Measurements from ENCODE around the gene CTNNA3. TPM values are rescaled to one million over a fixed set of nuclear protein-coding genes. Genes with fewer than 3 reads are reported as not detected.

The CTNNA3 gene
- total and polyA plus RNA-seq, 2 donors (not counting 1 experiment from before 2014, with no cell fraction given) = not detected

DNA sequence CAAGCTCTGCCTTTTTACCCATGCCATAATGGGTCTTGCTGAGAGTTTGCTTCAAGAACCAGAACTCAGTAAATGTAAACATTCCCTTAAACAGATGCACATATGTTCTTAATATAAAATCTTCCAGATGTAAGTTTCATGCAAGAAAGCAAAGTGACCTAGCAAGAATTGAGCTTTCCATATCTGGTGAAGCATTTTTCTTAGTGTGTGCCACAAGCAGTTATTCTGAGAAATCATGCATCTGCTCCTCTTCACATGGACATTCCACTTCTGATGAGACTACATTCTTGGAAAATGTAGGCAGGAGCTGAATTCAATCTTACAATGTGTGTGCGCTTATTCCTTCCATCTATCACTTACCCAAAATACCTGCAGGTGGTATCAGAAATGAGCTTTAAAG lies 997.9 kb downstream of the CTNNA3 start:
- H3K4me3 ChIP-seq (replicated peaks in 1 of 4; ENCODE audit: control extremely low read depth in 1 of 4, insufficient read depth in 1 of 4, low read depth in 3 of 4, low read length in 4 of 4) = no peak overlapping the region
- H3K36me3 ChIP-seq (ENCODE audit: control insufficient read depth, insufficient read depth, low read length) = no peaks in the 10 kb centered on the region
- no peak overlapping the region for H3K4me2 ChIP-seq (ENCODE audit: extremely low read depth, insufficient read depth, low read length)
- H3K4me1 ChIP-seq (ENCODE audit: control insufficient read depth, extremely low read depth, insufficient read depth, low read length) = no peaks in the 10 kb centered on the region
- no peaks in the 10 kb centered on the region for H3K9me3 ChIP-seq (ENCODE audit: control insufficient read depth, insufficient read depth, low read depth, low read length)
- no peaks in the 10 kb centered on the region for H3K79me2 ChIP-seq (ENCODE audit: control insufficient read depth, insufficient read depth, low read length)
- H3K27me3 ChIP-seq (ENCODE audit: control insufficient read depth, insufficient read depth, low read length) = no peaks in the 10 kb centered on the region
- TF ChIP-seq EZH2 (IDR thresholded peaks at IDR 0.05; ENCODE audit: low read length, missing control alignments) = no peak
- TF ChIP-seq, protein P1, sequence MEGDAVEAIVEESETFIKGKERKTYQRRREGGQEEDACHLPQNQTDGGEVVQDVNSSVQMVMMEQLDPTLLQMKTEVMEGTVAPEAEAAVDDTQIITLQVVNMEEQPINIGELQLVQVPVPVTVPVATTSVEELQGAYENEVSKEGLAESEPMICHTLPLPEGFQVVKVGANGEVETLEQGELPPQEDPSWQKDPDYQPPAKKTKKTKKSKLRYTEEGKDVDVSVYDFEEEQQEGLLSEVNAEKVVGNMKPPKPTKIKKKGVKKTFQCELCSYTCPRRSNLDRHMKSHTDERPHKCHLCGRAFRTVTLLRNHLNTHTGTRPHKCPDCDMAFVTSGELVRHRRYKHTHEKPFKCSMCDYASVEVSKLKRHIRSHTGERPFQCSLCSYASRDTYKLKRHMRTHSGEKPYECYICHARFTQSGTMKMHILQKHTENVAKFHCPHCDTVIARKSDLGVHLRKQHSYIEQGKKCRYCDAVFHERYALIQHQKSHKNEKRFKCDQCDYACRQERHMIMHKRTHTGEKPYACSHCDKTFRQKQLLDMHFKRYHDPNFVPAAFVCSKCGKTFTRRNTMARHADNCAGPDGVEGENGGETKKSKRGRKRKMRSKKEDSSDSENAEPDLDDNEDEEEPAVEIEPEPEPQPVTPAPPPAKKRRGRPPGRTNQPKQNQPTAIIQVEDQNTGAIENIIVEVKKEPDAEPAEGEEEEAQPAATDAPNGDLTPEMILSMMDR (conservative IDR thresholded peaks at IDR 0.05 in 1 of 2, IDR thresholded peaks at IDR 0.05 in 1 of 2; ENCODE audit: low read depth in 1 of 2, low read length in 2 of 2) = no peak
- no peak overlapping the region for H3K27ac ChIP-seq (ENCODE audit: insufficient read depth, low read length)
- H2AFZ ChIP-seq (ENCODE audit: low read length) = no peak overlapping the region
- DNase-seq (ENCODE audit: low read depth in 2 of 2) = no peak
- H4K20me1 ChIP-seq (ENCODE audit: control insufficient read depth, extremely low read depth, insufficient read depth, low read length) = no peaks in the 10 kb centered on the region
- no peak overlapping the region for H3K9ac ChIP-seq (ENCODE audit: insufficient read depth, low read length)

DNA sequence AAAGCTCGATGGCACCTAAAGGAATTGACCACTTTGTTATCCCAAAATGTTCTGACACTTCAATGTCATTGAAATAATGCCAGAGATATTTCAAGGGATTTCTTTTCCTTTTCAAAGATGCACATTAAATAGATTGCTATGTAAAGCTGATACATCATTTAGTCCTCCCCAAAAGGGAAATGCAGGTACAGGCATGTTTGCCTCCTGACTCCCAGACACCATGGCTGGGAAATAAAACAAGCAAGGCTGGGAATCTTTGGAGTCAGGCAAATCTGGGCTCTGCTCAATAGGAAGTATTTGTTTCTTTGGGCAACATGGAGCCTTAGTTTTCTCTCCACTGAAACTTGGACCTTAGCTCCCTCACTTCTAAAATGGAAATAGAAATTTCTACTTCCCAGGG lies 1000.9 kb downstream of the CTNNA3 start:
- TF ChIP-seq, protein P1 (conservative IDR thresholded peaks at IDR 0.05 in 1 of 2, IDR thresholded peaks at IDR 0.05 in 1 of 2; ENCODE audit: low read depth in 1 of 2, low read length in 2 of 2) = no peak
- TF ChIP-seq EZH2 (IDR thresholded peaks at IDR 0.05; ENCODE audit: low read length, missing control alignments) = no peak
- no peaks in the 10 kb centered on the region for H4K20me1 ChIP-seq (ENCODE audit: control insufficient read depth, extremely low read depth, insufficient read depth, low read length)
- no peaks in the 10 kb centered on the region for H3K27me3 ChIP-seq (ENCODE audit: control insufficient read depth, insufficient read depth, low read length)
- H3K4me3 ChIP-seq (replicated peaks in 1 of 4; ENCODE audit: control extremely low read depth in 1 of 4, insufficient read depth in 1 of 4, low read depth in 3 of 4, low read length in 4 of 4) = no peak overlapping the region
- DNase-seq (ENCODE audit: low read depth in 2 of 2) = no peak
- H3K4me2 ChIP-seq (ENCODE audit: extremely low read depth, insufficient read depth, low read length) = no peak overlapping the region
- no peak overlapping the region for H3K9ac ChIP-seq (ENCODE audit: insufficient read depth, low read length)
- H3K79me2 ChIP-seq (ENCODE audit: control insufficient read depth, insufficient read depth, low read length) = no peaks in the 10 kb centered on the region
- no peak overlapping the region for H3K27ac ChIP-seq (ENCODE audit: insufficient read depth, low read length)
- H2AFZ ChIP-seq (ENCODE audit: low read length) = no peak overlapping the region
- no peaks in the 10 kb centered on the region for H3K9me3 ChIP-seq (ENCODE audit: control insufficient read depth, insufficient read depth, low read depth, low read length)
- no peaks in the 10 kb centered on the region for H3K4me1 ChIP-seq (ENCODE audit: control insufficient read depth, extremely low read depth, insufficient read depth, low read length)
- no peaks in the 10 kb centered on the region for H3K36me3 ChIP-seq (ENCODE audit: control insufficient read depth, insufficient read depth, low read length)

DNA sequence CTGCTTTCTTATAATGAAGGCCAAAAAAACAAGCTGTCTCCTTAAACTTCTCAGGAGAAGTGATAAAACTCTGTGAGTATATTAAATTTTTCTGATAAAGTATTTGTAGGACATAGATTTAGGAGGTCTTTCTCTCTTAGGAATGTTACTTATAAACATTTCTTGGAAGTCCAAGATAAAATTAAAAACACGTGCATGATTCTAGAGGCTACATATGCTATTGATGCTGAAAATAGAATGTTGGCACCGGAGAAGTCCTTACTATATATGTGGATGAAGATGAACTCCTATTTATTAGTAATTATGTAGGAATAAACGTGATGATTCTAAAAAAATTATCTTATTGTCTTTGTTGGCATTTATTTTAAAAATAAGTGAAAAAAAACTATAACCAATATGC lies 1011.4 kb downstream of the CTNNA3 start:
- Histone ChIP-seq H3K4me3 (replicated peaks in 1 of 4; ENCODE audit: control extremely low read depth in 1 of 4, insufficient read depth in 1 of 4, low read depth in 3 of 4, low read length in 4 of 4) (no peak overlapping the region), H3K79me2 (ENCODE audit: control insufficient read depth, insufficient read depth, low read length) (no peaks in the 10 kb centered on the region), H3K9ac (ENCODE audit: insufficient read depth, low read length) (no peak overlapping the region), H3K36me3 (ENCODE audit: control insufficient read depth, insufficient read depth, low read length) (no peaks in the 10 kb centered on the region), H3K9me3 (ENCODE audit: control insufficient read depth, insufficient read depth, low read depth, low read length) (no peaks in the 10 kb centered on the region), H4K20me1 (ENCODE audit: control insufficient read depth, extremely low read depth, insufficient read depth, low read length) (no peaks in the 10 kb centered on the region), H2AFZ (ENCODE audit: low read length) (no peak overlapping the region), H3K27ac (ENCODE audit: insufficient read depth, low read length) (no peak overlapping the region), H3K27me3 (ENCODE audit: control insufficient read depth, insufficient read depth, low read length) (no peaks in the 10 kb centered on the region), H3K4me2 (ENCODE audit: extremely low read depth, insufficient read depth, low read length) (no peak overlapping the region), H3K4me1 (ENCODE audit: control insufficient read depth, extremely low read depth, insufficient read depth, low read length) (no peaks in the 10 kb centered on the region)
- no peak for DNase-seq (ENCODE audit: low read depth in 2 of 2)
- TF ChIP-seq, protein P1 (conservative IDR thresholded peaks at IDR 0.05 in 1 of 2, IDR thresholded peaks at IDR 0.05 in 1 of 2; ENCODE audit: low read depth in 1 of 2, low read length in 2 of 2) = no peak
- no peak for TF ChIP-seq EZH2 (IDR thresholded peaks at IDR 0.05; ENCODE audit: low read length, missing control alignments)
